Upper lobe of right lung (tissue), 1 donor: ENCODE measurements around the gene JAKMIP3. TPM values are rescaled to one million over a fixed set of nuclear protein-coding genes. Genes with fewer than 3 reads are reported as not detected.

ENCODE experiments used
- ATAC-seq: fragments of 200-7000 bp; cut with Tn5 transposase; one replicate; pipeline ENCODE4 v1.9.1; 2020; ENCODE audit warnings: mild to moderate bottlenecking, moderate library complexity
- DNase-seq: peaks from one replicate; pipeline ENCODE4 v3.0.0-alpha.2; 2020
- H3K27ac ChIP-seq: fragments of 200-600 bp; one replicate; pipeline ENCODE4 v1.8.0; 2022
- H3K27me3 ChIP-seq: fragments of 200-600 bp; one replicate; pipeline ENCODE4 v1.8.0; 2022; ENCODE audit warnings: mild to moderate bottlenecking
- H3K36me3 ChIP-seq: fragments of 200-600 bp; one replicate; pipeline ENCODE4 v1.8.0; 2022
- H3K4me1 ChIP-seq: fragments of 200-600 bp; one replicate; pipeline ENCODE4 v1.8.0; 2022
- H3K4me3 ChIP-seq: fragments of 200-600 bp; one replicate; pipeline ENCODE4 v1.8.0; 2022; ENCODE audit warnings: mild to moderate bottlenecking
- H3K9me3 ChIP-seq: fragments of 200-600 bp; one replicate; pipeline ENCODE4 v1.8.0; 2022
- CTCF ChIP-seq: fragments of 200-600 bp; IDR thresholded peaks from one replicate; pipeline ENCODE4 v1.8.0; 2022; ENCODE audit warnings: antibody characterized with exemption
- intact Hi-C: fragments of 100-400 bp; cut with DNase I; formaldehyde crosslinking; loops from one replicate; pipeline ENCODE4 v1.11.0; 2022
- total RNA-seq: library from RNA; stranded (reverse); fragmentation: NEBNext Ultra II Directional; extraction: Animal tissue kit (Norgen Biotek cat#: 25700); gene quantifications from one replicate; pipeline ENCODE4 v1.2.1, GENCODE V29; 2021
- donor health status: DM: no; HTN: yes; CAD: no; lungs with severe emphysema.

JAKMIP3 gene
- total RNA-seq, 1 donor from 2014 or later = 0.32 TPM

GRCh38 chr10:132058111-132058745 lies 7.5 kb upstream of the JAKMIP3 start:
- H3K36me3 ChIP-seq = no peaks in the 10 kb centered on the region
- no peak overlapping the region for H3K27ac ChIP-seq
- H3K9me3 ChIP-seq = no peaks in the 10 kb centered on the region
- peaks cover 22% of the 10 kb centered on the region for H3K27me3 ChIP-seq
- no peak for TF ChIP-seq CTCF
- H3K4me1 ChIP-seq = no peaks in the 10 kb centered on the region
- intact Hi-C loops = no loop called here
- DNase-seq = peak; percentile 35
- ATAC-seq = no peak
- H3K4me3 ChIP-seq = no peak overlapping the region

- no peak for TF ChIP-seq CTCF
- Histone ChIP-seq H3K27me3 (peaks cover 22% of the 10 kb centered on the region), H3K4me3 (no peak overlapping the region), H3K4me1 (no peaks in the 10 kb centered on the region), H3K36me3 (no peaks in the 10 kb centered on the region), H3K27ac (no peak overlapping the region), H3K9me3 (no peaks in the 10 kb centered on the region)
- intact Hi-C loops = no loop called here
- ATAC-seq (no peak), DNase-seq (peak; percentile 48)
Observed at GRCh38 chr10:132058793-132059759, 6.7 kb upstream of the JAKMIP3 start.

GRCh38 chr10:132059760-132060508 lies 5.8 kb upstream of the JAKMIP3 start:
- intact Hi-C loops = no loop called here
- Histone ChIP-seq H3K9me3 (no peaks in the 10 kb centered on the region), H3K27me3 (peaks cover 17% of the 10 kb centered on the region), H3K36me3 (no peaks in the 10 kb centered on the region), H3K27ac (no peak overlapping the region), H3K4me3 (no peak overlapping the region), H3K4me1 (no peaks in the 10 kb centered on the region)
- no peak for TF ChIP-seq CTCF
- ATAC-seq (no peak), DNase-seq (peak; percentile 35)

- intact Hi-C loops = no loop called here
- no peaks in the 10 kb centered on the region for H3K9me3 ChIP-seq
- TF ChIP-seq CTCF = no peak
- H3K4me3 ChIP-seq = no peak overlapping the region
- no peaks in the 10 kb centered on the region for H3K36me3 ChIP-seq
- H3K27ac ChIP-seq = no peak overlapping the region
- no peak for ATAC-seq
- peaks cover 7% of the 10 kb centered on the region for H3K4me1 ChIP-seq
- DNase-seq = peak; percentile 21
- H3K27me3 ChIP-seq = peaks cover 10% of the 10 kb centered on the region
Observed at GRCh38 chr10:132061030-132061429, 4.7 kb upstream of the JAKMIP3 start.

- DNase-seq (peak; percentile 16), ATAC-seq (no peak)
- H3K9me3 ChIP-seq = no peaks in the 10 kb centered on the region
- intact Hi-C loops = no loop called here
- H3K36me3 ChIP-seq = no peaks in the 10 kb centered on the region
- no peak overlapping the region for H3K4me3 ChIP-seq
- no peak overlapping the region for H3K27ac ChIP-seq
- TF ChIP-seq CTCF = no peak
- H3K4me1 ChIP-seq = peaks cover 10% of the 10 kb centered on the region
- peaks cover 10% of the 10 kb centered on the region for H3K27me3 ChIP-seq
Observed at GRCh38 chr10:132061465-132061864, 4.3 kb upstream of the JAKMIP3 start.
